ENCODE measurements around the gene RAB6D.
"Not testable (repeated sequence)": the region's sequence is repeated elsewhere in the genome, so short reads cannot be mapped to it uniquely, and the experiment has no call there.

DNA sequence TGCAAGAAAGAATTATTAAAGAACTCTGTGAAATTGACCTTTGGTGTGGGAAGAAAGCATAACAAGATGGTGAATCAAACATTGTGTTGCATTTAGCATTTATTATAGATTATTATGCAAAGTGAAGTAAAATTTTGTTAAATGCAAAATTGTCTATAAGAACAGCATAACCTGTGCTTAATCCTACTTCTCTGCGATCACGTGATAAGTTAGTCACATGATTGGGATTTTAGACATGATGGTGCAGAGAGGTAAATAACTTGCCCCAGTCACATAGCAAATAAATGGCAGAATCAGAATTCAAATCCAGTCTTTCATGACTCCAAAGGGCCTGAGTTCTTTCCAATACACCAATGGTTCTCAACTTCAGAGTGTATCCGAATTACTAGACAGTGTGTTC, 31.3 kb downstream of the RAB6D start:
- TF ChIP-seq, protein P1, sequence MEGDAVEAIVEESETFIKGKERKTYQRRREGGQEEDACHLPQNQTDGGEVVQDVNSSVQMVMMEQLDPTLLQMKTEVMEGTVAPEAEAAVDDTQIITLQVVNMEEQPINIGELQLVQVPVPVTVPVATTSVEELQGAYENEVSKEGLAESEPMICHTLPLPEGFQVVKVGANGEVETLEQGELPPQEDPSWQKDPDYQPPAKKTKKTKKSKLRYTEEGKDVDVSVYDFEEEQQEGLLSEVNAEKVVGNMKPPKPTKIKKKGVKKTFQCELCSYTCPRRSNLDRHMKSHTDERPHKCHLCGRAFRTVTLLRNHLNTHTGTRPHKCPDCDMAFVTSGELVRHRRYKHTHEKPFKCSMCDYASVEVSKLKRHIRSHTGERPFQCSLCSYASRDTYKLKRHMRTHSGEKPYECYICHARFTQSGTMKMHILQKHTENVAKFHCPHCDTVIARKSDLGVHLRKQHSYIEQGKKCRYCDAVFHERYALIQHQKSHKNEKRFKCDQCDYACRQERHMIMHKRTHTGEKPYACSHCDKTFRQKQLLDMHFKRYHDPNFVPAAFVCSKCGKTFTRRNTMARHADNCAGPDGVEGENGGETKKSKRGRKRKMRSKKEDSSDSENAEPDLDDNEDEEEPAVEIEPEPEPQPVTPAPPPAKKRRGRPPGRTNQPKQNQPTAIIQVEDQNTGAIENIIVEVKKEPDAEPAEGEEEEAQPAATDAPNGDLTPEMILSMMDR (IDR thresholded peaks at IDR 0.05) = not testable (repeated sequence)
- not testable (repeated sequence) for TF ChIP-seq POLR2A (IDR thresholded peaks at IDR 0.05)

Data from uterus (tissue), 2 donors.